SK-N-MC (cell line): Measurements from ENCODE around the gene RSU1.

Source experiments
- EZH2 ChIP-seq: fragments of 200-600 bp; sonication (generic); IDR thresholded peaks from one replicate; pipeline ENCODE4 v1.6.1; 2017; ENCODE audit warnings: antibody characterized with exemption
- FOXP2 ChIP-seq: optimal IDR thresholded peaks from 2 replicates; pipeline ENCODE3; 2011; ENCODE audit warnings: mild to moderate bottlenecking, moderate library complexity; ENCODE audit not compliant: insufficient read depth; ENCODE audit errors: extremely low read length, control extremely low read depth
- POLR2AphosphoS5 ChIP-seq: IDR thresholded peaks from 2 replicates; pipeline ENCODE4 v1.6.1; 2012; ENCODE audit warnings: mild to moderate bottlenecking, low read depth, low read length, borderline replicate concordance

DNA sequence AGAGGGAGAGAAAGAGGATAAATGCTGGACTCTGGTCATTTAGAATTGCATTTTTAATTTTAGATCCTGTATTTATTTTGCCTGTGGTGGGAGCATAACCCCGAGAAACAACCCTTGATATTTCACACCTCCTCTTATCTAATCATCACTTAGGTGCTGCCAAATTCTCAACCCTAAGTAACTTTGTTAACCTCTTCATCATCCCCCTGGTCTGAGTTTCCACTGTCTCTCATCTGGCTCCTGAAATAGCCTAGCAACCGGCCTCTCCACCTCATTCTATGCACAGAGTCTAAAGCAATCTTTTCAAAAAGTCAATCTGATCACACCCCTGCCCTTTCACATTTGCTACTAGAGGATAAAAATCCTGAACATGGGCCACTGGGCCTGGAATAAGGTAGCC lies 177.1 kb downstream of the RSU1 start:
- TF ChIP-seq POLR2AphosphoS5 (no peak), EZH2 (no peak), FOXP2 (no peak)
